GM18520 (cell line): ENCODE data around the gene MAP3K15.
"Not testable (repeated sequence)": the region's sequence is repeated elsewhere in the genome, so short reads cannot be mapped to it uniquely, and the experiment has no call there.

Experiments
- ATAC-seq: cut with Tn5 transposase; IDR thresholded peaks from one replicate; pipeline ENCODE4 v1.9.1; 2021; ENCODE audit not compliant: unreplicated experiment

The MAP3K15 gene

GRCh38 chrX:19535476-19535875, 20.2 kb upstream of the MAP3K15 start:
- no peak for ATAC-seq

GRCh38 chrX:19532709-19533108, 17.4 kb upstream of the MAP3K15 start:
- no peak for ATAC-seq

- ATAC-seq: no peak
Observed at GRCh38 chrX:19517965-19518364, 2.7 kb upstream of the MAP3K15 start.

GRCh38 chrX:19515615-19516105, 352 bp upstream of the MAP3K15 start:
- no peak for ATAC-seq

- ATAC-seq: no peak
Observed at GRCh38 chrX:19513383-19513782, 1.9 kb downstream of the MAP3K15 start.

GRCh38 chrX:19512961-19513360, 2.3 kb downstream of the MAP3K15 start:
- no peak for ATAC-seq

GRCh38 chrX:19512359-19512758, 2.9 kb downstream of the MAP3K15 start:
- no peak for ATAC-seq

GRCh38 chrX:19511796-19512195, 3.5 kb downstream of the MAP3K15 start:
- not testable (repeated sequence) for ATAC-seq

GRCh38 chrX:19496711-19497110, 18.6 kb downstream of the MAP3K15 start:
- no peak for ATAC-seq

- no peak for ATAC-seq
Observed at GRCh38 chrX:19487520-19488200, 27.6 kb downstream of the MAP3K15 start.

- no peak for ATAC-seq
Observed at GRCh38 chrX:19479458-19479857, 35.9 kb downstream of the MAP3K15 start.

- ATAC-seq: not testable (repeated sequence)
Observed at GRCh38 chrX:19468383-19468782, 46.9 kb downstream of the MAP3K15 start.

- ATAC-seq: no peak
Observed at GRCh38 chrX:19462879-19463278, 52.4 kb downstream of the MAP3K15 start.

GRCh38 chrX:19462231-19462630, 53.1 kb downstream of the MAP3K15 start:
- no peak for ATAC-seq

GRCh38 chrX:19457662-19458061, 57.6 kb downstream of the MAP3K15 start:
- no peak for ATAC-seq

- no peak for ATAC-seq
Observed at GRCh38 chrX:19448077-19448476, 67.2 kb downstream of the MAP3K15 start.

- ATAC-seq: no peak
Observed at GRCh38 chrX:19446397-19446796, 68.9 kb downstream of the MAP3K15 start.

- not testable (repeated sequence) for ATAC-seq
Observed at GRCh38 chrX:19445772-19446171, 69.5 kb downstream of the MAP3K15 start.

- ATAC-seq: no peak
Observed at GRCh38 chrX:19443869-19444526, 71.3 kb downstream of the MAP3K15 start.

GRCh38 chrX:19440713-19441112, 74.6 kb downstream of the MAP3K15 start:
- ATAC-seq: no peak

GRCh38 chrX:19422661-19423060, 92.6 kb downstream of the MAP3K15 start:
- not testable (repeated sequence) for ATAC-seq

GRCh38 chrX:19410259-19410658, 105.0 kb downstream of the MAP3K15 start:
- no peak for ATAC-seq
